Heart left ventricle (tissue), 16 donors: ENCODE data around the gene NOTCH2. TPM values are rescaled to one million over a fixed set of nuclear protein-coding genes. Genes with fewer than 3 reads are reported as not detected.

Experiments
- ATAC-seq, 4 donors: fragments of 200-7000 bp; cut with Tn5 transposase; one replicate each; pipeline ENCODE4 v1.9.1; 2020 to 2022; ENCODE audit warnings: moderate library complexity in 4 of 4, mild to moderate bottlenecking in 3 of 4, moderate number of reproducible peaks in 1 of 4
- DNase-seq, 5 donors: peaks; one replicate each; pipeline ENCODE4 v3.0.0-alpha.2; 2020
- H3K27ac ChIP-seq, 12 donors: fragments of 200-600 bp; sonication (generic) in 4 of 12; one replicate each; pipeline versions ENCODE4 v1.5.0 to v1.8.0; 2016 to 2022; ENCODE audit warnings: mild to moderate bottlenecking in 2 of 12
- H3K27me3 ChIP-seq, 9 donors: fragments of 200-600 bp; sonication (generic) in 2 of 9; one replicate each; pipeline versions ENCODE4 v1.5.1 to v1.8.0; 2016 to 2022; ENCODE audit warnings: mild to moderate bottlenecking in 3 of 9
- H3K36me3 ChIP-seq, 9 donors: fragments of 200-600 bp; sonication (generic) in 2 of 9; one replicate each; pipeline versions ENCODE4 v1.5.0 to v1.8.0; 2018 to 2022; ENCODE audit warnings: mild to moderate bottlenecking in 2 of 9
- H3K4me1 ChIP-seq, 12 donors: fragments of 200-600 bp; sonication (generic) in 4 of 12; one replicate each; pipeline versions ENCODE4 v1.5.0 to v1.8.0; 2016 to 2022; ENCODE audit warnings: mild to moderate bottlenecking in 3 of 12
- H3K4me3 ChIP-seq, 12 donors: fragments of 200-600 bp; sonication (generic) in 4 of 12; one replicate each; pipeline versions ENCODE4 v1.5.0 to v1.8.0; 2017 to 2022; ENCODE audit warnings: mild to moderate bottlenecking in 9 of 12, moderate library complexity in 4 of 12
- H3K9me3 ChIP-seq, 12 donors: fragments of 200-600 bp; sonication (generic) in 4 of 12; one replicate each; pipeline versions ENCODE4 v1.5.0 to v1.8.0; 2016 to 2022; ENCODE audit warnings: mild to moderate bottlenecking in 1 of 12
- CTCF ChIP-seq, 12 donors: fragments of 200-600 bp; sonication (generic) in 4 of 12; IDR thresholded peaks; one replicate each; pipeline versions ENCODE4 v1.5.0 to v1.8.0; 2018 to 2022; ENCODE audit warnings: antibody characterized with exemption in 12 of 12, mild to moderate bottlenecking in 5 of 12
- POLR2A ChIP-seq, 2 donors: fragments of 450-650 bp; IDR thresholded peaks; one replicate each; pipeline ENCODE4 v1.6.1; 2017; ENCODE audit warnings: antibody characterized with exemption in 2 of 2, mild to moderate bottlenecking in 2 of 2, moderate library complexity in 2 of 2
- WGBS, 4 donors: extraction: QIAGEN DNeasy Blood & Tissue Kit in 2 of 4; methylation state at CpG; one replicate each; pipeline versions ENCODE4 v1.1.5 to v1.1.7; 2013 to 2018; 5-methylcytosine and 5-hydroxymethylcytosine counted together
- intact Hi-C, 10 donors: fragments of 100-400 bp; cut with DNase I; formaldehyde crosslinking; loops; one replicate each; pipeline versions ENCODE4 v1.11.1 to v1.14.2; 2022
- polyA plus RNA-seq, 2 donors: library from polyadenylated mRNA; stranded (reverse); fragments of 200-250 nt; gene quantifications; one replicate each; pipeline ENCODE4 v1.2.3, GENCODE V29; 2013
- total RNA-seq, 9 donors: library from RNA; depleted of rRNA in 2 of 9; stranded (reverse); fragments of >200 nt in 2 of 9; fragmentation: NEBNext Ultra II Directional in 3 of 9; extraction: Animal tissue kit (Norgen Biotek cat#: 25700) in 3 of 9; gene quantifications; one replicate each; pipeline versions ENCODE4 v1.1.0 to v1.2.4, GENCODE V29; 2016 to 2023
- donor health status: ischemic (EF 13 %, LVEDD 7.1; RV severe dilation, severe dysfunction).
- donor health status: healthy with polysubstance abuse.
- donor health status: DM: no; HTN: yes; CAD: no.
- donor health status: DM: no; HTN: no; CAD: no.
- donor health status: ischemic (EF 25% LVEDD 6.9; RV normal size, moderate dysfunction).
- donor health status: ischemic (EF 25% LVEDD 5.7; RV mildly dilated, moderate dysfunction).
- donor health status: healthy.
- donor health status: DM: yes; HTN: yes; CAD: no.
- donor health status: ischemic (EF 35%, LVEDD 5.7; RV mildly dilated, moderate dysfunction).
- donor health status: nonischemic (EF 11% LVEDD 7.7; RV severe dilation, severe dysfunction).
- donor health status: DM: yes; HTN: yes; CAD: no.
- donor health status: PGD.
- donor health status: ischemic (EF 29% LVEDD 5.4; RV normal size, mild dysfunction).
- donor health status: nonischemic (EF 23%, LVEDD 6.1; RV moderate dilation, normal function).

NOTCH2 gene
- total and polyA plus RNA-seq, 11 donors: 4.6 to 68.7 (median 26.0) TPM

GRCh38 chr1:119935915-119936314, 133.5 kb downstream of the NOTCH2 start:
- 87 to 96% (median 89%) methylated on average over 2 of the region's 2 CpGs for WGBS, 4 donors
- peaks cover 0 to 15% (median 0%) of the 10 kb centered on the region in 12 donors for H3K9me3 ChIP-seq
- peaks cover 0 to 20% (median 3%) of the 10 kb centered on the region in 12 donors for H3K4me1 ChIP-seq
- no peak overlapping the region for H3K4me3 ChIP-seq
- peaks cover 0 to 92% (median 77%) of the 10 kb centered on the region in 9 donors for H3K36me3 ChIP-seq
- ATAC-seq: peak in 1 of 4 donors; percentile 13
- no peak for DNase-seq
- TF ChIP-seq CTCF (IDR thresholded peaks at IDR 0.05) (no peak), POLR2A (IDR thresholded peaks at IDR 0.05) (no peak)
- intact Hi-C loops: no loop called here
- H3K27me3 ChIP-seq: no peaks in the 10 kb centered on the region
- peak overlapping the region in 1 of 12 donors; percentile 7 for H3K27ac ChIP-seq

- Histone ChIP-seq H3K27me3 (no peaks in the 10 kb centered on the region), H3K4me1 (peaks cover 0 to 20% (median 3%) of the 10 kb centered on the region in 12 donors), H3K36me3 (peaks cover 0 to 92% (median 76%) of the 10 kb centered on the region in 9 donors), H3K27ac (peak overlapping the region in 1 of 12 donors; percentile 7), H3K9me3 (peaks cover 0 to 15% (median 0%) of the 10 kb centered on the region in 12 donors), H3K4me3 (no peak overlapping the region)
- intact Hi-C loops: no loop called here
- ATAC-seq: peak in 3 of 4 donors; percentile 61 to 72 (median 71)
- DNase-seq: peak in 1 of 5 donors; percentile 40
- WGBS, 4 donors: 40 to 50% (median 47%) methylated on average over 1 of the region's 1 CpG
- TF ChIP-seq CTCF (IDR thresholded peaks at IDR 0.05) (no peak), POLR2A (IDR thresholded peaks at IDR 0.05) (no peak)
Measured at GRCh38 chr1:119935373-119935772, 134.1 kb downstream of the NOTCH2 start.

DNA sequence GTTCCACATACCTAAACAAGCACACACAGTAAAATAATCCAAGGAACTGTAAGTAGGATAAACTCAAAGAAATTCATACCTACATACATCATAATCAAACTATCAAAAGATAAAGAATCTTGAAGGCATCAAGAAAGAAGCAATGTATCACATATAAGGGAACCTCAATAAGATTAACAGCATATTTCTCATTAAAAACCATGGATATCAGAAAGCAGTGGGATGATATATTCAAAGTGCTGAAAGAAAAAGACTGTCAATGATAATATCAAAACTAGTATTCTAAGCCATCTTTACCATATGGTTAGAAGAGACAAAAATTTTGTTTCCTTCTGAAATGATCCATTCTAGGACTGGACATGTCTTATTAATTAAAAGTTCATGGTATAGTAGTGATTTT, 136.1 kb downstream of the NOTCH2 start:
- no peak for ATAC-seq
- H3K27me3 ChIP-seq: no peaks in the 10 kb centered on the region
- peaks cover 0 to 15% (median 0%) of the 10 kb centered on the region in 12 donors for H3K9me3 ChIP-seq
- H3K4me3 ChIP-seq: no peak overlapping the region
- DNase-seq: no peak
- H3K36me3 ChIP-seq: peaks cover 0 to 92% (median 74%) of the 10 kb centered on the region in 9 donors
- H3K27ac ChIP-seq: no peak overlapping the region
- H3K4me1 ChIP-seq: peaks cover 0 to 20% (median 3%) of the 10 kb centered on the region in 12 donors
- TF ChIP-seq CTCF (IDR thresholded peaks at IDR 0.05): no peak
- no peak for TF ChIP-seq POLR2A (IDR thresholded peaks at IDR 0.05)
- intact Hi-C loops: no loop called here

DNA sequence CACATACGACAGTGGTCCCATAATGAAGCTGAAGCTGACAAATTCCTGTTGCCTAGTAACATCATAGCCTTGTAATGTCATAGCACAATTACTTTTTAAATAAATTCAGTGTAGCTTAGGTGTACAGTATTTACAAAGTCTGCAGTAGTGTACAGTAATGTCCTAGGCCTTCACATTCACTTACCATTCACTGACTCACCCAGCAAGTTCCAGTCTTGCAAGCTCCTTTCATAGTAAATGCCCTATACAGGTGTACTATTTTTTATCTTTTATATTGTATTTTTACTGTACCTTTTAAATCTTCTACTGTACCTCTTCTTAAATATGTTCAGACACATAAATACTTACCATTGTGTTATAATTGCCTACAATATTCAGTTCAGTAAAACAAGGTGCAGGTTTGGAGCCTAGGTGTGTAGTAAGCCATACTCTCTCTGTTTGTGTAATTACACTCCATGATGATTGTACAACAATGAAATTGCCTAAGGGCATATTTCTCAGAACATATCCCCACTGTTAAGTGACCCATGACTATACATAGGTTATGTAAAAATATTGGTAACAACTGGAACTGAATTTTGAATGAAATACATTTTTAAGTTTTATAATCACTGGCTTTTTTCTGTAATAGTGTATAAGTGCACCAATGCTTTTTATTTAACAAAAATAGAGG, 139.7 kb downstream of the NOTCH2 start:
- intact Hi-C loops: no loop called here
- peaks cover 0 to 11% (median 0%) of the 10 kb centered on the region in 12 donors for H3K4me1 ChIP-seq
- no peaks in the 10 kb centered on the region for H3K27me3 ChIP-seq
- no peak overlapping the region for H3K27ac ChIP-seq
- no peak for ATAC-seq
- no peak overlapping the region for H3K4me3 ChIP-seq
- peaks cover 0 to 15% (median 0%) of the 10 kb centered on the region in 12 donors for H3K9me3 ChIP-seq
- TF ChIP-seq CTCF (IDR thresholded peaks at IDR 0.05): no peak
- TF ChIP-seq POLR2A (IDR thresholded peaks at IDR 0.05): no peak
- 90 to 94% (median 94%) methylated on average over 1 of the region's 1 CpG for WGBS, 4 donors
- DNase-seq: no peak
- H3K36me3 ChIP-seq: peaks cover 0 to 92% (median 74%) of the 10 kb centered on the region in 9 donors
